GM18873 (cell line): ENCODE data around the gene RPS3.
"Not testable (repeated sequence)": the region's sequence is repeated elsewhere in the genome, so short reads cannot be mapped to it uniquely, and the experiment has no call there.

Source experiments
- ATAC-seq: cut with Tn5 transposase; IDR thresholded peaks from one replicate; pipeline ENCODE4 v1.9.1; 2021; ENCODE audit warnings: mild to moderate bottlenecking, moderate library complexity, moderate number of reproducible peaks; ENCODE audit not compliant: unreplicated experiment, low FRiP score

The RPS3 gene

GRCh38 chr11:75378776-75379175 is 20.5 kb upstream of the RPS3 start:
- not testable (repeated sequence) for ATAC-seq

- ATAC-seq, result no peak
Measured at GRCh38 chr11:75380245-75380644, 19.1 kb upstream of the RPS3 start.

GRCh38 chr11:75380716-75381420 is 18.4 kb upstream of the RPS3 start:
- ATAC-seq, result no peak

GRCh38 chr11:75383246-75383645 is 16.1 kb upstream of the RPS3 start:
- ATAC-seq, result no peak

GRCh38 chr11:75384438-75385080 is 14.8 kb upstream of the RPS3 start:
- no peak for ATAC-seq

GRCh38 chr11:75386942-75387630 is 12.2 kb upstream of the RPS3 start:
- ATAC-seq, result no peak

DNA sequence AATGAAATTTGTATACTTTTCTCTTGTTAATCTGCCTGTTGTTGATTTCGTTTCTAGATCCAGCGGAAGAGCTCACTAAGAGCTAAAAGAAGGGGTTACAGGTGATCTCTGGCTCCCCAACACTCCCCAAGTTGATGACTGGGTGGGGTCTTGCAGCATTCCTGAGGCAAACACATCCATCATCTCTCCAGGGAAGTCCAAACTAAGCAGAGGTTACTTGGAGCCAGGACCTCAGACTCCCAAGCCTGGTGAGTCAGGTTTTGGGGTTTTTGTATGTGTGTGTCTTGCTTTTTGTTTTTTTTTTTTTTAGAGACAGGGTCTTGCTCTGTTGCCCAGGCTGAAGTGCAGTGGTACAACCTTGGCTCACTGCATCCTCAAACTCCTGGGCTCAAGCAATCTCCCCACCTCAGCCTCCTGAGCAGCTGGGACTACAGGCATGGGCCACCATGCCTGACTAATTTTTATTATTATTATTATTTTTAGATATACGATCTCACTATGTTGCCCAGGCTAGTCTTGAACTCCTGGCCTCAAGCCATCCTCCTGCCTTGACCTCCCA is 11.5 kb upstream of the RPS3 start:
- ATAC-seq, result no peak

DNA sequence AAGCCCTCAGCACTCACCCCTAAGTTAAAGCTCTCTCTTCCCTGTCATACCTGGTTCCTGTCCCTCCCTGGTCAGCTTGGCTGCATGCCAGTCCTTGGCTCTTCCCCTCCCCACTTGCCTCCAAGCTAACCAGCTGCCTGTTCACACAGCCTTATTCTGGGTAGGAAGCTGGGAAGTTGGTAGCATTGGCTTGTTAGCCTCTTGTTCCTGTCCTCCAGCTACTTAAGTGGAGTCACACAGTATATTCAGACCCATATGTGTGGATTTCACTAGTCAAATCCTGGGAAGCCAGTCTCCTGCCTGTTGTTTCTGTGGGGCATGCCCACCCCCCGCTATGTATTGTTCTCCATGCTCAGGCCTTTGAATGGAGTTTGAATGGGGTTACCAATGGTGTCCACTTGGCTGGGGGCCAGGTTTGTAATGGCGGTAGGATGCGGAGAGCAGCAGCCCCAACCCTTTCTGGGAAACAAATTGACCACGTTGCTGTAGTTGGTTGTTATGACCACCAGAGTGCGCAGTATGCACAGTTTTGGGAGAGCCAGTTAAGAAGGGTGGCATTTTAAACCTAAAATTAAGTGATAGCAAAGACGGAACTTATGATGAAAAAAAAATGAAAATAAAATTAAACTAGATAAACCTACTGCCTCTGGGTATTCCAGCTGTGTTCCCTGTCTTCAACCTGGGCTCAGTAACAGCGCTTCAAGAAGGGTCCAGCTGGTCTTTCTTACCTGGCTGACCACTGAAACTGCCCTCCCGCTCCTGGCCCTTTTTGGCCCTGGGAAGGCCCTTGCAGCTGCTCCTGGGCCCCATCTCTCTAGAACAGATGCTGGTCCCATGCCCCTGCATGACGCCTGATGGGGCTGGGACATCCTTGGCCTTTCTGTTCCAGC is 10.7 kb upstream of the RPS3 start:
- no peak for ATAC-seq

- no peak for ATAC-seq
Measured at GRCh38 chr11:75389276-75389605, 10.1 kb upstream of the RPS3 start.

DNA sequence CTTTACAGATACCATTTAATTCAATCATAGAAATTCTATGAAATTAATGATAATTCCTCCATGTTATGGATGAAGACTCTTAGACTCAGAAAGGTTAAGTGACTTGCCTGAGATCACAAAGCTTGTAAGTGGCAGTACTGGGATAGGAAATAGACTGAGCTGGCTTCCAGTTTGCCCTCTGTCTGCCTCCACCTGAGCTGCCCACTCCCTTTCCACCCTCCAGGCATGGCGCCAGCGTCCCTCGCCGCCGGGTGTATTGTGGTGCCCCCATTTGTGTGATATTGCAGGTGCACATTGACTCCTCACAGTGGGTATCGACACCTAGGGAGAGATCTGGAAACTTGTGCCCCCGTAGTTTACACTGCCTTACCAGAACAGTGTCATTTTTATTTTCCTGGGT is 9.4 kb upstream of the RPS3 start:
- no peak for ATAC-seq

- no peak for ATAC-seq
Measured at GRCh38 chr11:75394085-75394840, 5.1 kb upstream of the RPS3 start.

GRCh38 chr11:75398906-75399305 is 412 bp upstream of the RPS3 start:
- ATAC-seq, result no peak

- ATAC-seq, result no peak
Measured at GRCh38 chr11:75400146-75400865, 988 bp downstream of the RPS3 start.

DNA sequence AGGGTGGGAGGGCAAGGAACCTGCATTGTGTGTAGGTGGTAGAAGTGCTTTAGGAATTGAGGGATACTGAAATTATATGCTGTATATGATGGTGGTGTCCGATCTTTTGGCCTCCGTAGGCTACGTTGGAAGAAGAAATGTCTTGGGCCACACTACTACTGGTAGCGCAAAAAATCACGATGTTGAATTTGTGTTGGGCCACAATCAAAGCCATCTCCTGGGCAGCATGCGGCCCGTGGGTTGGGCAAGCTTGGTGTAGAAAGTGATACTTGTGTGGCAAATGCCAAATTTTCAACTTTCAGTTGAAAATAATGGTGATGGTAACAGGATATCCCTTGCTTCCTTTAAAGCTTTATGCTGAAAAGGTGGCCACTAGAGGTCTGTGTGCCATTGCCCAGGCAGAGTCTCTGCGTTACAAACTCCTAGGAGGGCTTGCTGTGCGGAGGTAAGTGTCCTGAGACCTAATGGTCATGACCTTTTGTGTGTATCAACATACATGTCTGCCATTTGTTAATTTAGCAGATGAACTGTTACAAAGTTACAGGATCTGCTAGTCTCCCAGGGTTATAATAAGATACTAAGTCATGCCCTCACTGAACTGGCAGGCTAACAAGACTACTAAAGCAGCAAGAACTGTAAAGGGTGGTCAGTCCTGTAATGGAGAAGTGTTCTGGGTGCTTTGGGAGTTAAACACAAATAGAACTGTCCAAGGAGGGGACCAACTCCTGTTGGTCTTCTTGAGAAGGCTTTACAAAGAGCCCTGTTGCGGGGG is 2.9 kb downstream of the RPS3 start:
- ATAC-seq, result no peak

GRCh38 chr11:75403037-75403436 is 3.7 kb downstream of the RPS3 start:
- ATAC-seq, result no peak

DNA sequence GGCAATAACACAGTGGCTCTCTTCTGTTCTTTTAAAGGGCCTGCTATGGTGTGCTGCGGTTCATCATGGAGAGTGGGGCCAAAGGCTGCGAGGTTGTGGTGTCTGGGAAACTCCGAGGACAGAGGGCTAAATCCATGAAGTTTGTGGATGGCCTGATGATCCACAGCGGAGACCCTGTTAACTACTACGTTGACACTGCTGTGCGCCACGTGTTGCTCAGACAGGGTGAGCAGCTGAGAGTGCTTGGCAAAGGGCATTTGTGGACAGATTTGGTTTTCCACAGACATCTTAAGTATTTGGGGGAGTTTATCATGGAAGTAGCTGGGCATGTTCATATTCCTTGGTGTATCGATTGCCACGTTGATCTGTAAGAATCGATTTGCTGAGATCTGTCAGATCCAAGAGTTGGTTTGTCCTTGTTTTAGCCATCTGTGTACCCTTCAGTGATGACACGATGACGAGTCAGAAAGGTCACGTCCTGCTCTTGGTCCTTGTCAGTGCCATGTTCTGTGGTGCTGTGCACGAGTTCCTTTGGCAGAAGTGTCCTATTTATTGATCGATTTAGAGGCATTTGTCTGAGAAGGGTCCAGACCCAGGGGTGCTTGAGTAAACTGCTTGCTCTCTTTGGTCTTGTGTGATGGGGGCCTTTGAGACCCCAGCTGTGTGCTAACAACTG is 4.8 kb downstream of the RPS3 start:
- ATAC-seq, result no peak

DNA sequence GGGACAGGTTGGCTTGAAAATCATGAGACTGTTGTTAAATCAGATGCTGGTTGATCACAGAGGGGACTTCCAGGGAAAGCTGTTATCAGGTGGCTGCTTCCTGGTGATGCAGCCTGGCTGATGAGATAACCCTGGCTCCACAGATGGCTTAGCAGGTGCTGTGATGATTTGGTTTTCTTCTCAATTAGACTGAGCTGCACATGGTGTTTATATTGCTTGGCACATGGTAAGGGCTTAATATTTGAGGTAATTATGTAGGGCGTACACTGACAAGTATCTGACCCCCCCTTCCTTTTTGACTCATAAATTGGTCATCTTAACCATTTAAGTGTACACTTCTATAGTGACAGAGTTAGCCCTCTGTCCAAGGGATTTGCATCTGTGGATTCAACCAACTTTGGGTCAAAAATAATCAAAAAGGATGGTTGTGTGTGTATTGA is 7.0 kb downstream of the RPS3 start:
- ATAC-seq, result no peak

DNA sequence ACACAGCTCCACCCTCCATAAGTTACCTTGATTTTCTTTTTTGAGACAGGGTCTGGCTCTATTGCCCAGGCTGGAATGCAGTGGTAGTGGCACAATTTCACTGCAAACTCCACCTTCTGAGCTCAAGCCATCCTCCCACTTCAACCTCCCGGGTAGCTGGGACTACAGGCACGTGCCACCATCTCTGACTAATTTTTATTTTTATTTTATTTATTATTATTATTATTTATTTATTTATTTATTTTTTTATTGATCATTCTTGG is 9.6 kb downstream of the RPS3 start:
- ATAC-seq, result no peak
